HFF-Myc (cell line): ENCODE results near the gene ZNF32.
"Not testable (repeated sequence)": the region's sequence is repeated elsewhere in the genome, so short reads cannot be mapped to it uniquely, and the experiment has no call there.

Source experiments
- DNase-seq: peaks from one replicate; pipeline ENCODE4 v3.0.0-alpha.2; 2011; ENCODE audit warnings: low read depth; ENCODE audit errors: extremely low read depth
- H3K4me3 ChIP-seq: replicated peaks from 2 replicates; pipeline ENCODE4 v1.5.1; 2011; ENCODE audit warnings: low read depth, mild to moderate bottlenecking, control low read depth, low read length
- TF ChIP-seq, protein P1 (sequence below): IDR thresholded peaks from 2 replicates; pipeline ENCODE4 v1.5.1; 2012; ENCODE audit warnings: mild to moderate bottlenecking, low read depth, low read length, control low read depth; ENCODE audit errors: missing control alignments

Gene ZNF32

DNA sequence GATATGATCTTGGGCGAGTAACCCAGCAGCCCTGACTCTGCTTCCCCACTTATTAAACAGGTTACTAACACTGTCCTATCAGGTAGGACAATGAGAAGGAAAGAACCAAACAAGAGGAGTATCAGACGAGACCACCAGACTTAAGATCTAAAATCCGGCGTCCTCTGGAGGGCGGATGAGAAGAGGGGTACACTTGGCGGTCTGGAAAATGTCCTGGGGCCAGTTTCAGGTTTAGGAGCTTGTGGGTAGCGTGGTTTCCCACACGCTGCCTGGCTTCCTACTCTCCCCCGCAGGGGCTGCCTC lies 635 bp downstream of the ZNF32 start:
- TF ChIP-seq, protein P1, sequence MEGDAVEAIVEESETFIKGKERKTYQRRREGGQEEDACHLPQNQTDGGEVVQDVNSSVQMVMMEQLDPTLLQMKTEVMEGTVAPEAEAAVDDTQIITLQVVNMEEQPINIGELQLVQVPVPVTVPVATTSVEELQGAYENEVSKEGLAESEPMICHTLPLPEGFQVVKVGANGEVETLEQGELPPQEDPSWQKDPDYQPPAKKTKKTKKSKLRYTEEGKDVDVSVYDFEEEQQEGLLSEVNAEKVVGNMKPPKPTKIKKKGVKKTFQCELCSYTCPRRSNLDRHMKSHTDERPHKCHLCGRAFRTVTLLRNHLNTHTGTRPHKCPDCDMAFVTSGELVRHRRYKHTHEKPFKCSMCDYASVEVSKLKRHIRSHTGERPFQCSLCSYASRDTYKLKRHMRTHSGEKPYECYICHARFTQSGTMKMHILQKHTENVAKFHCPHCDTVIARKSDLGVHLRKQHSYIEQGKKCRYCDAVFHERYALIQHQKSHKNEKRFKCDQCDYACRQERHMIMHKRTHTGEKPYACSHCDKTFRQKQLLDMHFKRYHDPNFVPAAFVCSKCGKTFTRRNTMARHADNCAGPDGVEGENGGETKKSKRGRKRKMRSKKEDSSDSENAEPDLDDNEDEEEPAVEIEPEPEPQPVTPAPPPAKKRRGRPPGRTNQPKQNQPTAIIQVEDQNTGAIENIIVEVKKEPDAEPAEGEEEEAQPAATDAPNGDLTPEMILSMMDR, result no peak
- no peak for DNase-seq

DNA sequence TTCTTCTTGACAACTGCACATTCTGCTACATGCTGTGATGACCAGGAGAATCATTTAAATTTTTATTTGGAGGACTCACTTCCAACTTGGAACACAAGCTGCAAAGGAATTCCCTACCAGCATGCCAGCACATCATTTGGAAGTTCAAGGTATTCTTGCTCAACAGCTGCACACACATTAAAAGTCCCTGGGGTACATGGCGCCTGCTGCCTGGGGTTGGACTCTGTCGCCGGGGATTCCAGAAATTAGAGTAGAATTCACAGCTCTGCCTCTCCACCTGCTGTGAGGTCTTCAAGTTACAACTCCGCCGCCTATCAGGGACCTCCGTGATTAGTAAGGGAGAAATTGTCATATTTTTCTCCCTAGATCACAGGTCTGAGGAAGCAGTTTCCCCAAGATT lies 1.1 kb downstream of the ZNF32 start:
- no peak for DNase-seq
- H3K4me3 ChIP-seq, result no peak overlapping the region
- TF ChIP-seq, protein P1, result no peak

More for the DNA sequence above, 635 bp downstream of the ZNF32 start:
- H3K4me3 ChIP-seq, result peak overlapping the region; percentile 57

DNA sequence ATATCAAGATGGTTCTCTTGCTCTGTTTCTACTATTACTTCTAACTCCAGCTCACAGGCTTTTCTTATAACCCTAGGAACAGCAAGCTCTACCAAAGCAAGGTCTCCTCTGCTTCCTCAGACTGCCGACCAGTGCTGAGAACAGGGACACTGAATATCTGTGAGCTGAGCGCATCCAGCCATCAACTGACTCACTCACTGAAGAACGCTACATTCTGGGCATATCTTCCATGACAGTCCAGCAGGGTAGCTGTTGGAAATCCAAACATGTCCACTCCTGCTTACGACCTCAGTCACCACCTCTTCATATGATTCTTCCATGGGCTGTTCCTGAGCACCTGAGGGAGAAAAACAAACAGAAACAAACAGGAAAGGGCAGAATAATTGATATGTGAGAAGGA lies 2.8 kb downstream of the ZNF32 start:
- DNase-seq, result no peak
- H3K4me3 ChIP-seq, result no peak overlapping the region
- TF ChIP-seq, protein P1, result no peak

DNA sequence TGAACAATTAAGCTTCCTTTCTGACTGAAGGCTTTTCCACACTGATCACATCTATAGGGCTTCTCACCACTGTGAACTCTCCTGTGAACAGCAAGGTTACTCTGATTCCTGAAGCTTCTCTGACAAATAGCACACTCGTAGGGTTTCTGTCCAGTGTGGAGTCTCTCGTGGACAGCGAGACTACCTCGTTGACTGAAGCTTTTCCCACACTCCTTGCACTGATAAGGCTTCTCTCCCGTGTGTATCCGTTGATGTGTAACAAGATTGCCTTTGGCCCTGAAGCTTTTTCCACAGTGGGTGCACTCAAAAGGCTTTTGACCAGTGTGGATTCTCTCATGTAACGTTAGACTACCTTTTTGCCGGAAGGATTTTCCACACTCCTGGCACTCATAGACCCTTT lies 4.4 kb downstream of the ZNF32 start:
- H3K4me3 ChIP-seq, result no peak overlapping the region
- TF ChIP-seq, protein P1, result no peak
- DNase-seq, result no peak

DNA sequence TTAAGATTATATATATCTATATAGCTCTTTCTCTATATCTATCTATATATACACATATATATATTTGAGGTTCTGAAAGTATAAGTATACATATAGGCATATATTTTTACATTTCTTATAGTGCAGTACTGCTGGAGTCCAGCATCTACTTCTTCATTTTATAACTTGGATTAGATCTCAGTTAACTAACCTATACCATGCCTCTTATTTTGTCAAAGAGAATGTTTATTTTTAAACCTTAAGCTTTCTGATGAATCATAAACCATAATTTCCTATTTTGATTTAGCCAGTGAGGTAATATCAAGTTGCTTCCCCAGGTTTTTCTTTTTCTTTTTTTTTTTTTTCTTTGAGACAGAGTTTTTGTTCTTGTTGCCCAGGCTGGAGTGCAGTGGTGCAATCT lies 8.1 kb downstream of the ZNF32 start:
- TF ChIP-seq, protein P1, result no peak
- no peak for DNase-seq
- H3K4me3 ChIP-seq, result no peak overlapping the region

DNA sequence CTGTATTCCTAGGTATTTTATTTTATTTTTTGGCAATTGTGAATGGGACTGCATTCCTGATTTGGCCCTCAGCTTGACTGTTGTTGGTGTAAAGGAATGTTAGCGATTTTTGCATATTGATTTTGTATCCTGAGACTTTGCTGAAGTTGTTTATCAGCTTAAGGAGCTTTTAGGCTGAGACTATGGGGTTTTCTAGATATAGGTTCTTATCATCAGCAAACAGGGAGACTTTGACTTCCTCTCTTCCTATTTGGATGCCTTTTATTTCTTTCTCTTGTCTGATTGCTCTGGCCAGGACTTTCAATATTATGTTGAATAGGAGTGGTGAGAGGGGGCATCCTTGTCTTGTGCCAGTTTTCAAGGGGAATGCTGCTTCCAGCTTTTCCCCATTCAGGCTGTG lies 12.9 kb downstream of the ZNF32 start:
- DNase-seq, H3K4me3 ChIP-seq: not testable (repeated sequence)

DNA sequence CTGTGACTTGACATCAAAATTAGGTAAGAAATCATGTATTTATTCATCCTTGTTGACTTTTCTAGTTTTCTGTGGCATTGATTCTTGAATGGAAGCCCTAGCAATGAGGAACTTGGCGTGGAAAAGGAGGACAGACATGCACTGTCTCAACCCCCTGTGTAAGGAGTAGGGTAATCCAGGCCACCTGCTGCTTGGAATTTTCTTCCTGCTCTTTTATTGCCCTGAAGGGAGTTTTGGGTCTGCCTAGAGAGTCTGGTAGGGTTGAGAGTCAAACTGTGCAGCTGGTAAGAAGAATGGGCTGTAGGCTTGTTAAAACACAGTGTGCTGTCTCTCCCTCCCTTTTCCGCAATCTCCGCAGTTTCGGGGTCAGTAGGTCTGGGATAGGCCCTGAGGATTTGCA lies 19.7 kb downstream of the ZNF32 start:
- H3K4me3 ChIP-seq, result no peak overlapping the region
- DNase-seq, result no peak
- TF ChIP-seq, protein P1, result no peak

DNA sequence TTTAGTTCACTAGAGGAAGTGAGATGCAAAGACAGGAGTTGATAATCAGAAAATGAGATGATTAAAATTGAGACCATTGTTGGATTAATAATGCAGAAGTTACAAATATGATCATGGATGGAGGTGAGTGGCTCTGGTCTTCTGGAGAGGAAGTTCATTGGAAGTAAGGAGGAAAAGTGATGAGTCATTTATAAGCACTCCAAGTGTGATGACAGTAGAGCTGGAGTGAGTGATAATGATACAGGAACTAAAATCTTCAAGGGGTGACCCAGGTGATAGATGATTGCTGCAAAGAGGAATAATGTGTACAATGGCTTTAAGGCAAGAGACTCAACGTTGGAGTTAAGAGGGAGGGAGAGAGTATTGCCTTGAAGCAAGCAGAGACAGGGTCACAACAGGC lies 20.7 kb downstream of the ZNF32 start:
- DNase-seq, result no peak
- TF ChIP-seq, protein P1, result no peak

More for the DNA sequence above, 20.7 kb downstream of the ZNF32 start:
- no peak overlapping the region for H3K4me3 ChIP-seq
